Testis (tissue), 2 donors: Measurements from ENCODE around the gene FDCSP.

Experiments used
- POLR2A ChIP-seq: fragments of 450-650 bp; IDR thresholded peaks from one replicate; pipeline ENCODE4 v1.6.1; 2017; ENCODE audit warnings: antibody characterized with exemption, mild to moderate bottlenecking, moderate library complexity
- TF ChIP-seq, protein P1 (sequence below), 3 experiments: fragments of 450-650 bp in 2 of 3; fragments of 200-600 bp in 1 of 3; sonication (generic) in 1 of 3; IDR thresholded peaks; one replicate each; pipeline ENCODE4 v1.5.1; 2016 to 2019; ENCODE audit warnings: antibody characterized with exemption in 3 of 3, mild to moderate bottlenecking in 2 of 3, moderate library complexity in 1 of 3

DNA sequence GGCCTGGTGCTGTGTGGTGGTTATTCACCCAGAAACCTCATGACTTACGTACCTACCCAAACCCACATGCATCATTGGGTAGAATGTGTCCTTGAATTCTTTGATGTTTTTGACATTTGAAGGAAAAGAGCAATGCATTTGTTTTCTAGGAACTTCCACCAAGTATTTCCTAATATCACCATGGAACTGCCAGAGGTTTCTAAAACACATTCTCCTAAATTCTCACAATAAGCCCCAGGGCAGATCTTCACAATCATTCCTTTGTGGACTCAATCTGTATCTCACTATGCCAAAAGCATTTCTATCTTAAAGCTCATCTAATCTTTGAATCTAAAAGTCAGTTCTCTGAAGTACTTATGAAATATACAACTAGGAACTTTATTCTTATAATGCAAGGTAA is 38.7 kb upstream of the FDCSP start:
- TF ChIP-seq, protein P1, sequence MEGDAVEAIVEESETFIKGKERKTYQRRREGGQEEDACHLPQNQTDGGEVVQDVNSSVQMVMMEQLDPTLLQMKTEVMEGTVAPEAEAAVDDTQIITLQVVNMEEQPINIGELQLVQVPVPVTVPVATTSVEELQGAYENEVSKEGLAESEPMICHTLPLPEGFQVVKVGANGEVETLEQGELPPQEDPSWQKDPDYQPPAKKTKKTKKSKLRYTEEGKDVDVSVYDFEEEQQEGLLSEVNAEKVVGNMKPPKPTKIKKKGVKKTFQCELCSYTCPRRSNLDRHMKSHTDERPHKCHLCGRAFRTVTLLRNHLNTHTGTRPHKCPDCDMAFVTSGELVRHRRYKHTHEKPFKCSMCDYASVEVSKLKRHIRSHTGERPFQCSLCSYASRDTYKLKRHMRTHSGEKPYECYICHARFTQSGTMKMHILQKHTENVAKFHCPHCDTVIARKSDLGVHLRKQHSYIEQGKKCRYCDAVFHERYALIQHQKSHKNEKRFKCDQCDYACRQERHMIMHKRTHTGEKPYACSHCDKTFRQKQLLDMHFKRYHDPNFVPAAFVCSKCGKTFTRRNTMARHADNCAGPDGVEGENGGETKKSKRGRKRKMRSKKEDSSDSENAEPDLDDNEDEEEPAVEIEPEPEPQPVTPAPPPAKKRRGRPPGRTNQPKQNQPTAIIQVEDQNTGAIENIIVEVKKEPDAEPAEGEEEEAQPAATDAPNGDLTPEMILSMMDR (IDR thresholded peaks at IDR 0.05), result no peak
- no peak for TF ChIP-seq POLR2A
